Activated CD4-positive, alpha-beta T cell treated with anti-CD3 and anti-CD28 coated beads, Interleukin-2, amount 10 ng/mL, durations not matched to agents 24 days and 14 days (primary cell): ENCODE measurements around the gene ATP5F1A. TPM values are rescaled to one million over a fixed set of nuclear protein-coding genes. Genes with fewer than 3 reads are reported as not detected.
"Not testable (repeated sequence)": the region's sequence is repeated elsewhere in the genome, so short reads cannot be mapped to it uniquely, and the experiment has no call there.

Experiments
- DNase-seq: peaks from one replicate; pipeline ENCODE4 v3.0.0; 2022
- H3K27ac Mint-ChIP-seq: one replicate; pipeline ENCODE4 v1.8.0; 2022; ENCODE audit warnings: mild to moderate bottlenecking, mixed read lengths
- H3K27me3 Mint-ChIP-seq: one replicate; pipeline ENCODE4 v1.8.0; 2022; ENCODE audit warnings: mixed read lengths
- H3K36me3 Mint-ChIP-seq: one replicate; pipeline ENCODE4 v1.8.0; 2022; ENCODE audit warnings: low read depth, mild to moderate bottlenecking, mixed read lengths
- H3K4me1 Mint-ChIP-seq: one replicate; pipeline ENCODE4 v1.8.0; 2021; ENCODE audit warnings: mixed read lengths
- H3K4me3 Mint-ChIP-seq: one replicate; pipeline ENCODE4 v1.8.0; 2022; ENCODE audit warnings: mild to moderate bottlenecking, moderate library complexity, mixed read lengths
- H3K9me3 Mint-ChIP-seq: one replicate; pipeline ENCODE4 v1.8.0; 2021; ENCODE audit warnings: mixed read lengths
- intact Hi-C: fragments of 100-400 bp; cut with micrococcal nuclease; formaldehyde crosslinking; loops from one replicate; pipeline ENCODE4 v1.15.1; 2023
- total RNA-seq: library from RNA; stranded (reverse); gene quantifications from 2 replicates; pipeline ENCODE4 v1.2.3, GENCODE V29; 2022

Gene ATP5F1A
- total RNA-seq, 1 donor from 2014 or later = 443 TPM

DNA sequence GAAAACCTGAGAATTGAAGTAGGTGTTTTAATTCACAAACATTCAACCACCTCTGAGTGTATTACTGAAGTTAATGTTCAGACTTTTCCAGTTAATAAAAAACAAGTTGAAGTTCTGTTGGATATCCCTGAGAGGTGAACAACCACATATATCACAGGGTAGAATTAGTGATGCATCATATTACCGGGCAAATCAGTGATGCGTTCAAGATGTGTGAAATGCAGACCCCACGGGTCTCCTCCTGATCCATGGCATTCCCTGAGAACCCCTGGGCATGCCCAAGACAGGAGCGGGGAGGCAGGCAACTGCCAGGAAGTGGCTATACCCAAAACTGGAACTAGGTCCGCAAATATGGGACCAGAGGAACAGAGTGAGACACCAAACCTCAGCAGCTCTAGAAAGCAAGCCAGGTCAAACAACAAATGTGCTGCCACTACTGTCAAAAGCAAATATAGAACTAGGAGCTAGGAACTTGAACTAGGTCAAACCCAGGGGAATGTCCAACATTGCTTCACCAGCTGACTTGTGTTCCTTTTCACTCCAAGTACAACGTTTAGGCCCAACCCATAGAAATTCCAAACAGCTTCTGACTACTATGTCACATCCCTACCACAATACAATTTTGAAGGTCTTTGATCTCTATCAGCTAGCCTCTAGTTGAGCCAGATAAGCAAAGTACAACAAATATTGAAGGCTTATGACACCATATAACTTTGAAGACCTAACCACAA is 46.2 kb downstream of the ATP5F1A start:
- Mint-ChIP-seq H3K4me1 (peaks cover 34% of the 10 kb centered on the region), H3K27me3 (no peaks in the 10 kb centered on the region), H3K9me3 (peaks cover 6% of the 10 kb centered on the region), H3K27ac (no peak overlapping the region), H3K4me3 (no peak overlapping the region), H3K36me3 (no peaks in the 10 kb centered on the region)
- intact Hi-C loops = no loop called here
- DNase-seq = no peak

DNA sequence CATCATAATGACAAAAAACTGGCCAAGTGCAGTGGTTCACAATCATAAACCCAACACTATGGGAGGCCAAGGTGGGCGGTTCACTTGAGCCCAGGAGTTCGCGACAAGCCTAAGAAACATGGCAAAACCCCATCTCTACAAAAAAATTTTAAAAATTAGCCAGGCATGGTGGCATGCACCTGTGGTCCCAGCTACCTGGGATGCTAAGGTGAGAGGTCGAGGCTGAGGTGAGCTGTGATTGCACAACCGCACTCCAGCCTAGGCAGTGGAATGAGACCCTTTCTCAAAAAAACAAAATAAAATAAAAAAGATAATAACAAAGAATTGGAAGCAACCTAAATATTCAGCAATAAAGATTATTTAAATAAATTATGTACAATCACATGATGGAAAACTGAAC is 47.8 kb downstream of the ATP5F1A start:
- intact Hi-C loops = no loop called here
- H3K36me3 Mint-ChIP-seq = peaks cover under 1% of the 10 kb centered on the region
- H3K9me3 Mint-ChIP-seq = peaks cover 6% of the 10 kb centered on the region
- no peak overlapping the region for H3K4me3 Mint-ChIP-seq
- H3K4me1 Mint-ChIP-seq = peaks cover 22% of the 10 kb centered on the region
- no peaks in the 10 kb centered on the region for H3K27me3 Mint-ChIP-seq
- no peak overlapping the region for H3K27ac Mint-ChIP-seq
- no peak for DNase-seq

GRCh38 chr18:46048641-46049040 is 49.5 kb downstream of the ATP5F1A start:
- Mint-ChIP-seq H3K27me3 (no peaks in the 10 kb centered on the region), H3K4me1 (peaks cover 17% of the 10 kb centered on the region), H3K36me3 (peaks cover 2% of the 10 kb centered on the region), H3K9me3 (peaks cover 2% of the 10 kb centered on the region), H3K4me3 (no peak overlapping the region), H3K27ac (no peak overlapping the region)
- DNase-seq = no peak
- intact Hi-C loops = no loop called here

DNA sequence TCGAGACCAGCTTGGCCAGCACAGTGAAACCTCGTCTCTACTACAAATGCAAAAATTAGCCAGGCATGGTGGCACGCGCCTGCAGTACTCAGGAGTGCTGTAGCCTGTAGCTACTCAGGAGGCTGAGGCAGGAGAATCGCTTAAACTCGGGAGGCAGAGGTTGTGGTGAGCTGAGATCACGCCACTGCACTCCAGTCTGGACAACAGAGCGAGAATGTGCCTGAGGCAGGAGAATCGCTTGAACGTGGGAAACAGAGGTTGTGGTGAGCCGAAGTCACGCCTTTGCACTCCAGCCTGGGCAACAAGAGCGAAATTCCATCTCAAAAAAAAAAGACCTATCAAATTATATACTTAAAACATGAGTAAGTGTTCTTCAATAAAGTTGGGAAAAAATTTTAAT is 50.7 kb downstream of the ATP5F1A start:
- intact Hi-C loops, H3K27me3 Mint-ChIP-seq, H3K4me3 Mint-ChIP-seq, H3K36me3 Mint-ChIP-seq, DNase-seq, H3K27ac Mint-ChIP-seq, H3K9me3 Mint-ChIP-seq: not testable (repeated sequence)
- H3K4me1 Mint-ChIP-seq = peaks cover 18% of the 10 kb centered on the region

GRCh38 chr18:46046688-46047087 is 51.4 kb downstream of the ATP5F1A start:
- DNase-seq = no peak
- peaks cover 2% of the 10 kb centered on the region for H3K36me3 Mint-ChIP-seq
- H3K27ac Mint-ChIP-seq = no peak overlapping the region
- no peaks in the 10 kb centered on the region for H3K27me3 Mint-ChIP-seq
- peaks cover 22% of the 10 kb centered on the region for H3K4me1 Mint-ChIP-seq
- intact Hi-C loops = no loop called here
- no peak overlapping the region for H3K4me3 Mint-ChIP-seq
- H3K9me3 Mint-ChIP-seq = no peaks in the 10 kb centered on the region

GRCh38 chr18:46046126-46046525 is 52.0 kb downstream of the ATP5F1A start:
- no peaks in the 10 kb centered on the region for H3K27me3 Mint-ChIP-seq
- H3K27ac Mint-ChIP-seq = no peak overlapping the region
- H3K9me3 Mint-ChIP-seq = no peaks in the 10 kb centered on the region
- H3K4me1 Mint-ChIP-seq = peaks cover 22% of the 10 kb centered on the region
- no peak overlapping the region for H3K4me3 Mint-ChIP-seq
- H3K36me3 Mint-ChIP-seq = peaks cover 2% of the 10 kb centered on the region
- intact Hi-C loops = no loop called here
- no peak for DNase-seq

DNA sequence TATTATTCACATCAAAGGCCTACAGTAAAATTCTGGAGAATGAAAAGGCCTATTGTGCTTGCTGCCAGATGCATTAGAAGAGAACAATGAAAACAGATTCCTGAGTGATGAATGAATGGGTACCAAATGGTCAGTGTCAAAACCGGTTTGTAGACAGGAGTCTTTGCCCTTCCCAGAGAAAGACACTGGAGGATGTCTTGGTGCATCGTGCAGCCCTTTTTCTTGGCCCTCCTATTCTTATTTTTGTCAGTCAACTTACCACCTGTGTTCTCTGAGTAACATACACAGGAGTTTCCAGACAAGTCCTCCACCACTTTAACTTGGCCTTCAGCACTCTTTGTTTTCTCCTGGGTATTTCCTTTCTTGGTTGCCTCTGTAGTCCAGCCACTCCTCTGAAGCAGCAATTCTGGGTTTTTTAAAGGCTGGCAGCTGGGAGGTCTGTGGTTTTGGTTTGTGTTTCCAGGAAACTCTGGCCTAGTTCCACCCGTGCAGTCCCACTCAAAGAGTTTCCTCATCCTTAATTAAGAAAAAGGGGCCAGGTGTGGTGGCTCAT is 55.4 kb downstream of the ATP5F1A start:
- intact Hi-C loops = loop anchor here (2.0 kb wide), 1 partner anchor 14 kb away; no protein-coding TSS in a partner anchor
- Mint-ChIP-seq H3K27ac (peak overlapping the region; percentile 52), H3K4me3 (peak overlapping the region; percentile 66), H3K36me3 (peaks cover 9% of the 10 kb centered on the region), H3K9me3 (peaks cover 3% of the 10 kb centered on the region), H3K27me3 (no peaks in the 10 kb centered on the region), H3K4me1 (peaks cover 33% of the 10 kb centered on the region)
- peak; percentile 82 for DNase-seq

DNA sequence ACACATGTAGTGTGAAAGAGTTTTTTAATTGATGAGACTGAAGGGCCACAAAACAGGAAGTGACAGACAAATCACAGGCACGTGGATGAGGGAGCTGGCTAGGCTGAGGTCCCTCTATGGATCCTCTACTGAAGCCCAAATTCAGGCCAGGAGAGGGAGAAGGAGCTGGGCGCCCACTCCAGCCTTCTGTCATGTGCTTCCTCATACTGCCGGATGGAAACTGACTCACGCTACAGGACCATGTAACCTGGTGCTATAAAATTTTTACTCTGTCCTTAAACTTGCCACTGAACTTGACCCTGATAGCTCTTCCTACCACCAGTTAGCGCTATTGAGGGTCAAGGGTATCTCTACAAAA is 57.4 kb downstream of the ATP5F1A start:
- peak; percentile 54 for DNase-seq
- Mint-ChIP-seq H3K4me1 (peaks cover 33% of the 10 kb centered on the region), H3K9me3 (peaks cover 3% of the 10 kb centered on the region), H3K4me3 (peak overlapping the region; percentile 42), H3K27me3 (no peaks in the 10 kb centered on the region), H3K36me3 (peaks cover 9% of the 10 kb centered on the region), H3K27ac (peak overlapping the region; percentile 12)
- intact Hi-C loops = no loop called here

DNA sequence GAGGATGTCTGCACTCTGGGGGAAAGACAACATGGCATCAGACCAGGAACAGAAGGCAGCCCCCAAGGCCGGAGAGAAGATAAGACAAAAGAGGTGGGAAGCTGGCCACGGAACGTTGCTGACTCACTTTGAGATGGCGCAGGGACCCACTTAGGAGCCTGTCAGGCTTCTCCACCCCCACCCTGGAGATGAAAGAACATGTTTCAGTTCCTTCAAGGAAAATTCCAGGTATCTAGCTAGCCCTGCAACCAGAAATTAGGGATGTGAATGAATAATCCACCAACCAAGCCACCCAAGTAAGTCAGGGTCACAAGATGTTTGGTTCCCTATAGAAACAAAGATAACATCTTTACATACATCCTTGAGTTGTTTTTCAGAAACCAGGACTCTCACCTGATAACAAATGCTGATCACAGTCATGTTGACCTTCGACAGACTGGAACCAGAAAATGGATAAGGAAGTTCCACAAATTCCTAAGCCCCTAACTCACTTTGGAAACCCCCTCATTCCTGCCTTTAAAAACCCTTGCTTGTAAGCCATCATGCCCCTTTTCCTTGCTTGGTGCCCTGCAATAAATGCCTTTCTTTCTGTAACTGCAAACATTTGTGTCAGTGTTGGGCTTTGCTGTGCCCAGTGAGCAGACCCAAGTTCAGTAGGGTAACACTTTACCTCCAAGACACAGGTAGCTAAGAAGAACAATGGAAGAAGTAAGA is 57.9 kb downstream of the ATP5F1A start:
- DNase-seq = peak; percentile 55
- peak overlapping the region; percentile 23 for H3K27ac Mint-ChIP-seq
- H3K9me3 Mint-ChIP-seq = peaks cover 3% of the 10 kb centered on the region
- intact Hi-C loops = no loop called here
- no peak overlapping the region for H3K4me3 Mint-ChIP-seq
- no peaks in the 10 kb centered on the region for H3K27me3 Mint-ChIP-seq
- H3K4me1 Mint-ChIP-seq = peaks cover 33% of the 10 kb centered on the region
- peaks cover 11% of the 10 kb centered on the region for H3K36me3 Mint-ChIP-seq

- Mint-ChIP-seq H3K9me3 (peaks cover 3% of the 10 kb centered on the region), H3K4me1 (peaks cover 24% of the 10 kb centered on the region), H3K36me3 (peaks cover 16% of the 10 kb centered on the region), H3K27me3 (no peaks in the 10 kb centered on the region), H3K4me3 (no peak overlapping the region), H3K27ac (no peak overlapping the region)
- DNase-seq = peak; percentile 46
- intact Hi-C loops = no loop called here
Measured at GRCh38 chr18:46037512-46038305, 60.4 kb downstream of the ATP5F1A start.

GRCh38 chr18:46035696-46036680 is 62.1 kb downstream of the ATP5F1A start:
- Mint-ChIP-seq H3K9me3 (peaks cover 3% of the 10 kb centered on the region), H3K36me3 (peaks cover 16% of the 10 kb centered on the region)

GRCh38 chr18:46034230-46034629 is 63.9 kb downstream of the ATP5F1A start:
- Mint-ChIP-seq H3K4me1 (peaks cover 3% of the 10 kb centered on the region), H3K27me3 (peaks cover 1% of the 10 kb centered on the region), H3K27ac (no peak overlapping the region), H3K4me3 (no peak overlapping the region), H3K9me3 (no peaks in the 10 kb centered on the region), H3K36me3 (peaks cover 10% of the 10 kb centered on the region)
- DNase-seq = no peak
- intact Hi-C loops = no loop called here

More at GRCh38 chr18:46035696-46036680, 62.1 kb downstream of the ATP5F1A start:
- intact Hi-C loops = no loop called here
- no peaks in the 10 kb centered on the region for H3K27me3 Mint-ChIP-seq
- H3K27ac Mint-ChIP-seq = no peak overlapping the region
- DNase-seq = no peak
- H3K4me3 Mint-ChIP-seq = no peak overlapping the region
- H3K4me1 Mint-ChIP-seq = peaks cover 14% of the 10 kb centered on the region

GRCh38 chr18:46031741-46032140 is 66.4 kb downstream of the ATP5F1A start:
- Mint-ChIP-seq H3K4me3 (no peak overlapping the region), H3K27ac (no peak overlapping the region), H3K4me1 (peaks cover 13% of the 10 kb centered on the region), H3K27me3 (peaks cover 14% of the 10 kb centered on the region), H3K9me3 (peaks cover 3% of the 10 kb centered on the region), H3K36me3 (peaks cover 18% of the 10 kb centered on the region)
- DNase-seq = no peak
- intact Hi-C loops = no loop called here
